H54 (cell line): ENCODE measurements around the gene LEMD1.
A peak's percentile ranks its signal among the peaks of the same experiment; 100 is the strongest.

Experiments used
- DNase-seq: peaks from one replicate; pipeline ENCODE4 v3.0.0; 2011; ENCODE audit warnings: low spot score, mixed read lengths; ENCODE audit not compliant: insufficient read length
- FAIRE-seq: peaks from 3 replicates; lab custom pipeline; 2011; peaks lifted over from hg19 to GRCh38; lab: Jason Lieb, UNC
- POLR2A ChIP-seq: IDR thresholded peaks from 2 replicates; pipeline ENCODE4 v1.6.1; 2011; ENCODE audit warnings: low read depth, mild to moderate bottlenecking, low read length

LEMD1 gene

DNA sequence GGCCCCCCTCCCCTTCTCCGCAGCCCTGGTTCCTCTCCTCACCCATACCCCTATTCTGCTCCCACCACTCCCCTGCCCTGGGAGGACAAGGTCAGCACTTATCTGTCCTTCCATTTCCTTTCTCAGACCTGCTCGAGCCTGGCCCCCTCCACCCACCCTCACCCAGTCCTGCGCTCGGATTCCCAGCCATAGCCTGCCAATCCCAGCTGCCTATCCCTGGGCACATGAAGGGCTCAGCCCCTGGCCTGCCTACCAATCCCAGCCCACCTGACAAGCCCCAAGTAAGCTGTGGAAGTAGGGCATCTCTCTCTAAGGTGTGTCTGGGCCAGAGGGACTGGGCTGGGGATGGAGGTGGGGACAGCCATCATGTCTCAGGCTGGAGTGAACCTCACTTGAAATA, 28.6 kb upstream of the LEMD1 start:
- FAIRE-seq (no peak), DNase-seq (no peak)
- no peak for TF ChIP-seq POLR2A

DNA sequence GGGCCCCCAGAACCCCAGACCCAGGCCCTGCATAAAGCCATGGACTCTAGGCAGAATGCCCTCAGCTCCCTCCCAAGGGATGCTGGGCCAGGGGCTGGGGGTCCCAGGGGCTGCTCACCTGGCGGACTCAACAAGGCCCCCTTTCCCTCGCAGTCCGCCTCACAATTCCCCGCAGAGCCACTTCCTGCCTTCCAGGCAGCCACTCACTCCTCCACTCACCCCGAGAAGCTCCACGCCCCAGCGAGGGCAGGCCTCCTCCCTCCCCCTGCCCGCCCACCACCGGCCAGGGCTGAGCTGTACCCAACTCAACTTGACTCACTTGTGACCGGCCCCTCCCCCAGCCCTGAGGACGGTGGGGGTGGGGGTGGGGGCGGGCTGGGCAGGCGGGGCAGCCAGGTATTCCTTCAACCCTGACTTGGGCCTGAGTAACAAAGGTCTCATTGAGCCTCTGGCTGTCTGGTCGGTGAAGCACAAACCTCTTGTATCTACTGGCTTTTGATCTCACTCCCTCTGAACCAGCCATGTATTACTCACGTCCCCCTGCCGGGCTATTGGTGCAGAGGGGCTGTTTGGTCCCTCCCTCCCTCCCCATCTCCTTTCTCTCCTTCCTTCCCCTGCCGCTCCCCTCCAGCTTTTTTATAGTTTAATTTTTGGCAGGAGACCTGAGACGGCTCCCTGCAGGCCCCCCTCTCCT, 28.0 kb upstream of the LEMD1 start:
- DNase-seq, result peak; percentile 96
- FAIRE-seq, result no peak
- TF ChIP-seq POLR2A, result peak; percentile 53

DNA sequence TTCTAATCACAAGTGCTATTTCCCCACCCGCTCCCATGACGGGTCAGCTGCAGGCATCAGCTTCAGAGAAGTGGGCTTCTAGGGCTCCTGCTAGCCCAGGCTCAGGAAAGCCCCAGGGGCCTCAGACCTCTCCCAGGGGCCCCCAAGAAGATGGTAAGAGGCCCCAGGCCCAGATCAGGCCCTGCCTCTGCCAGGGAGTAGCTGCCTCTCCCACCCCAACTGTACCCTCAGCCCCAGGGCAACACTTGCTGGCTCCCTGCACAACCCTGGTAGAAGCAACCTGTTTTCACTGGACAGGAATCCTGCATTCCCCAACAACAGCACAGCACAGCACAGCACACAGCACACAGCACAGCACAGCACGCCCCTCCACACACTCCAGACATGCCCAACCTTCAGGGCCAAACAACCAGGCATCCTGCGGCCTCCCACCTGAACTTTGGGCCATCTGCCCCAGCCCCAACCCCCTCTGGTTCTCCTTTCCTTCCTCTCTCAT, 27.4 kb upstream of the LEMD1 start:
- TF ChIP-seq POLR2A, result no peak
- no peak for FAIRE-seq

DNA sequence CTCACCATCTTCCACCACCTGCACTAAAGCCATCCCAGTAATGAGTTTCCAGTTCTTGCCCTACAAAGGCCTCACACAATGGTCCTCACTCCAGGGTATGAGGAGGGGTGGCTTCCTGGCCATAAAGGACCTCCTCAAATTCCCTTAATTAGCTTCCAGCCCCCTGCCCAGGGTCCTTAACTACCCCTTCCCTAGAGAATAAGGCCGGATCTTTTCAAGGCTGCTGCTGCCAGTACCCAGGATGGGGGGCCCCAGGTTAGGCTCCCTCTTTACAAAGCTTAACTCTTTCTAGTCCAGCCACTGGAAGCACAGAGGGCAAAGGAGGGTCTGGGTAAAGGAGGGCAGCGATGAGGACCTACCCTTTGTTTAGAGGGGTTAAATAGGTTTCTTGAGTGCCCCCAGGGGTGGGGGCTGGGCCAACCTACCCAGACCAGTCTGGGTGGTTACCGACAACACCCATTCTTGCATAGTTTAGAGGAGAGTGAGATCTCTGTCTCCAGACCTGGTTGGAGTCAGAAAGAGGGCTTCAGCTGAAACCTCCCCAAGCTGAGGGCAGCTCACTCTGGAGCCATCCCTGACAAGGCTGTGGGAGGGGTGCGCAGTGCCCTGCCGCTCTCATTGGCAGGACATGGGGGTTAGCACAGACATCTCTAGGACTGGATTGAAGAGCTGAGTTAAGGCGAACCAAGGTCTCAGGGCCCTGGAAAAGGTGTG, 26.8 kb upstream of the LEMD1 start:
- DNase-seq, result no peak
- FAIRE-seq, result no peak
- TF ChIP-seq POLR2A, result no peak

More for the DNA sequence above, 27.4 kb upstream of the LEMD1 start:
- DNase-seq, result no peak

DNA sequence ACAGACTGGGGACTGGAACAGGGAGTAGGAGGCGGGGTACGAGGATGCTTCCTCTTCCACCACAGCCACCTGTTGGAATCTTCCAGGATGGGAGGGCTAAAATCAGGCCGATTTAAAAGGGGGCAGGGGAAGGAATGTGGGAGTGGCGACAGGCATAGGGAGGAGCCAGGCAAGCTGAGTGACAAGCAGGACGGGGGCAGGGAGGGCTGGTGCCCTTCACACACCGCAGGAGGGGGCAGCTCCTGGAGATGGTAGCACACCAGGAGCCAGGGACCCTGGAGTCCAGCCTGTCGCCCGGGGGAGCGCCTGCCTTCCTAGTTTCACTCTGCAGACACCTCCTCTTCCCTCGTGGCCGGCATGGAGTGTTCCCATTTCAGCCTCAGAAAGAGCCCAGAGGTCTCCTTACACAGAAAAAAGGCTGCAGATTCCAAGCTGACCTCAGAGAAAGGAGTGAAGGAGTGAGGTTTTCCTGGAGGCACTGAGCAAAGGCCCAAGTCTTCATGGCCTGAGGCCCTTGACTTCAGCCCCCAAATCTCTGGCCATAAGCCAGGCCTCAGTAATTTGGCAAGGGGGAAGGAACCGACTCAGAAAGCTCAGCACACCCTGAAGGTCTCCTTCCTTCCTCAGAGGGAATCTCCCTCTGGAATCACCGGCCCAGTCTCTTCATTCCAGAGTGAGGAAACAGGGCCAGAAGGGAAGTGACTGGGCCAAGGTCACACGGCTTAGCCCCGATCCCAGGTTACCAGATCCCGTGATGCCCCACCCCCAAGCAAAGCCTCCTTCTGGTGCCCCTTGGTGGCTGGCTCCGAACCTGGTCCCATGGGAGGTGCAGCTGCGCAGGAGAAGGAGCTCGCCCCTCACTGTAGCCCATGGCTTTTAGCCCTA, 25.8 kb upstream of the LEMD1 start:
- DNase-seq, result no peak
- FAIRE-seq, result no peak
- no peak for TF ChIP-seq POLR2A

DNA sequence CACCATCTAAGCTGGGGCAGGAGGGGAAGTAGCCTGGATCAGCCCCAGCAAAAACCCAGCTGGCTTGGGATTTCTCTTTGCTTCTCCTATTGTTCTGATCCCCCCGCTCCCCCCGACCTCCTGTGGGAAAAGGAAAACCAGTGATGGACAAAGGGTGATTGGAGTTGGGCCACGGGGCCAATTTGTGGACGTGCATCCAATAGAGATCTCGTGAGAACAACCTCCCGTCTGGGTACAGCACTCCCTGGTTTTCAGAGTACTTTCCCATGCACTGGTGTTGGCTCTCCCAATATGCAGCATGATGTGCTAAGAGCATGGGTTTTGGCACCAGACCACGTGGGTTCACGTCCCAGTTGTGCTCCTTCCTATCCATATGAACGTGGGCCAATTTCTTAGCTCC, 25.0 kb upstream of the LEMD1 start:
- no peak for TF ChIP-seq POLR2A
- DNase-seq, result no peak
- FAIRE-seq, result no peak

DNA sequence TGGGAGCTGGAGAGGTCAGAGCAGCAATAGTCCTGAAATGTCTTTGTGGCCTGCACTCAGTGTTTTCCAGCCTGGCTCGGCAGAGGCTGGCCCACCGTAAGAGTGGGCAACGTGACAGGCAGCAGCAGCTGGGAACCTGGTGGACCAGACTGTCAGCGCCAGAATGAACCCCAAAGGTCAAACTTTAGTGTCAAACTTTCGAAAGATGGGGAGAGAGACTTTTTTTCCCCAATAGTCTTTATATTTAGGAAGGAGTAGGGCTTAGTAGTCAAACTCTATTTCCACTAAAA, 23.7 kb upstream of the LEMD1 start:
- no peak for DNase-seq
- FAIRE-seq, result no peak
- no peak for TF ChIP-seq POLR2A

DNA sequence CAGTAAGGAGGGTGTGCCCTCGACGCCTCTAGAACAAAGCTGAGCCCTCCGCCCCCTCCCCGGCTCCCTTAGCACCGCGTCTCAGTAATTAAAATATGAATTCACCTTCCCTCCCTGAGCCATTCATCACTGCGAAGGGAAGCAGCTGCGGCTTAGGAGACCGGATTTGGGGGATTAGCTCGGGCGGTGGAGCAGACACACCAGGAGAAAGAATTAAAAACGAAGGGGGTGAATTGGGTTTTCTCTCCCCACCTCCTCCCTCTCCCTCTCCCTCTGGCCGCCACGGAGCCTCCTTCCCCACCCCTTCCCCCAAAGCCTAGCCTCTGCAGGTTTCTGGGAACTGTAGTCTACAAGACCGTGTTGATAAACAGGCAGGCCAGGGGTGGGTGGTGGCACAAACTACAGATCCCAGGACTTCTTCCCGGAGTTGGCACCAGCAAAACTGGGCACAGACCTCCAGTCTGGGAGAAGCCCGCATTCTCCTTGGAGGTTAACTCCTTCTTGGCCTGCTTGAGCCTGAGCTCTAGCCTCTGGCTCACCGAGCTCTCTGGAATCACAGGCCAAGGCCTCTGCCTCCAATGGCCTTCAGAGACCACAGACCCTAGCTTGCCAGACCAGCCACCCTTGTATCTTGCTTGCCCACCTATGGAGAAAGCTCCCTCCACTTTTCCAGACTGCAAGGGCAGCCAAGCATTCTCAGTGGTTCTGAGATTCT, 23.2 kb upstream of the LEMD1 start:
- FAIRE-seq (no peak), DNase-seq (no peak)
- TF ChIP-seq POLR2A, result no peak

DNA sequence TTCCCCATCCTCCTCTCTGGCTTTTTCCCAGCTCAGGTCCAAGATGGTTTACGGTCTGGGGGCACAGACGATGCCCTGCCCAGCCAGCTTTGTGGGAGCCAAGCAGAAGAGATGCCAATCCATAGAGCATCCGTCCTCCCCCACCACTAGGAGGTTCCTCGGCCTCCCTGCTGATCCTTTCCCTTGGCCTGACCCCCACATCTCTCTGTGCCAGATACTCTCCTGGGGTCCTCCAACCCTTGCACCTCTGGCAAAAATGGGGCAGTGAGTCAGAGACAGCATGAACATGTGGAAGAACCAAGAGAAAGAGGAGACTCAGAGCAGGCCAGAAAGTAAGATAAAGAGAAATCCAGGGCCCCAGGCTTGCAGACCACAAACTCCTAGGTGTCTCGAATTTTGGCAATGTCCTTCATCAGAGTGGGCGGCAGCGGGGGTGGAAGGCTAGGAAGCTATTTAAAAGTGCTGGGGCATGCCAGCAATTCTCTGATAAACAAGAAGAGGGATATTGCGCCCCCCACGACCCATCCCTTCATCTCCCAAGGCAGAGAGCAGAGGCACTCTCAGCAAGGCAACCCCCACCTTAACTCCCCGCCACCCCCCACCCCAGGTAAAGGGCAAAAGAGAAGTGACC, 22.6 kb upstream of the LEMD1 start:
- no peak for TF ChIP-seq POLR2A
- FAIRE-seq, result no peak
- DNase-seq, result no peak

DNA sequence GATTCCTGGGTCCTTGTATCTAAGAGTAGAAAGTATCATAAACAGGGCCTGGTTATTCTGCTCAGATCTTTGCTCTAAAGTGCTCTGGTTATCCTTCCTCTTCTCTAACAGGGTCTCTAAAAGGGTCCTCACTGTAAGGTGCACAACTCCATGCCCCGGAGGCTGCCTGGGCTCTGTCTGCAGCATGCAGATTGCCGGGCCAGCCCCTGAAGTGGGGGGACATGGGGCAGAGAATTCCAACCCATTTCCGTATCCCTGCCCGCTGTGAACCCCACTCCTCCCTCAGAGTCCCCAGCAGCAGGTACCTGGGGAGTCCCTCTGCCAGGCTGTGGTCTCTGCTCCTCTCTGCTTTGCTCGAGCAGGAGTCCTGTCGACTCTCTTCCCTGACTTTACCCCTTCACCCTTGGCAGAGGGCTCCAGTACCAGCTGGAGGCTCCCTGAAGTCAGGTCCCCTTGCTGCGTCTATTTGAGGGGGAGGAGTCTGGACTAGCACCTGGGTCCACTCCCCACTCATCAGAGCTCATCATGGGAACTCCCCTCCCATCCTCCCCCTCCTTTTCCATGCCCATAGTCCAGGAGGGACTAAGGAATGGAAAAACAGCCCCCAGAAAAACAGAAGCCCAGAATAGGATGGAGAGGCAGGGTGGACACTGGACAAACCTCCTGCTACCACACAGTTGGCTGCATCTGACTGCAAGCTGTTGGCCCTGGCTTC, 21.9 kb upstream of the LEMD1 start:
- TF ChIP-seq POLR2A, result no peak
- FAIRE-seq (no peak), DNase-seq (no peak)

DNA sequence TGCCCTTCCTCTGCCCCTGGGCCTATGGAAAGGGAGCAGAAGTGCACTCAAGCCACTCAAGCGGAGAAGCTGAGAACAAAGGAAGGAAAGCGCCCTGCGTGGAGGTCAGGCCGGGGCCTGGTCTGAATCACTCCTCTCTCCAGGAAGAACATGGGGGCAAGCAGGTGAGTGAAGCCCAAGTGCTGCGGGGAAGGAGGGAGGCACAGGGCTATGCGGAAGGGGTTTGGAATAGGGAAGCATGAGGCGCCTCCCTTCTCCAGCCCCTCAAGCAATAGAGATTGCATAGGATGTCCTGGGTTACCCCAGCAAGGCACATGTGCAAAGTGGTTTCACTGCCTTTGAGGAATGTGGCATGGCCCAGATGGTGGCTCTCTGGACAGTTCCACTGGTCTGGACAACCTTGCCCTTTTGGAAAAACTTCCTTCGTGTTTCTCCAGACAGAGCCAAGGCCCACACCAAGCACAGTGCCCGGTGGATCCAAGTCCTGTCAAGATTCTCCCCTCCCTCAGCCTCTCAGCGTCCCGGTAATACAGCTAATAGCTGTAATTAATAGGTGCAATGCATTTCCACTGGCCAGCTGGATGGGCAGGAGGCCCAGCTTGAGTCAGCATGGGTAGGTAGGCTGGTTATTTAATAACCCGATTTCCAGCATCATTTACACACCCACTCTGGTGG, 20.3 kb upstream of the LEMD1 start:
- DNase-seq (no peak), FAIRE-seq (no peak)
- no peak for TF ChIP-seq POLR2A

DNA sequence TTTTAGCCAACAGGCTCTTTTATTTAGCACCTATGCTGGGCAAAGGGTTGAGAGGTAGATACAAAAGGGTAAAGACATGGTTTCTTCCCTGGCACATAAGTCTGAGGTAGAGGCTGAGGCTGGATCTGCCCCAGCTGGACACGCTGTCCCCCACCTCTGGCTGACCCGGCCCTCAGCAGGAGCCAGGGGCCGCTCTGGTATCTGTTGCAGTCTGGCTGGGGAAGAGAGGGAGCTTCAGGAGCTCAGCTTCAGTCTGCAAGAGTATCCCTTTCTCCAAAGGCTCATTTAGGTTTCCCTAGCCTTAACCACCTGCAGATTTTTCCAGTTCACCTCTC, 19.8 kb upstream of the LEMD1 start:
- FAIRE-seq, result no peak
- no peak for TF ChIP-seq POLR2A

DNA sequence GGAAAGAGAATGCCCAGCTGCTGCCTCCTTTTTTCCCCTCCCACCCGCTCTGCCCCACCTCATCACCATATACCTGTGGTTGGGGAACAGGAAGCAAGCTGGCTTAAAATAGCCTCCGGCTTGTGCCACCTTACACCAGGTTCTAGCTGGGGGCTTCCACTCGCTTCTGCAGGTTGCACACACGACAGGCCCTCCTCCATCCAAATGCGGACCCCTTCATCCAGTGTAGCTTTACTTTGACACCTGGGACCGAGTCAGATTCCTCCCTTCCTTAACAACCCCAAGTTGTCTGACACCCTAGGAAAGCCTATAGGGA, 19.4 kb upstream of the LEMD1 start:
- FAIRE-seq (no peak), DNase-seq (no peak)
- no peak for TF ChIP-seq POLR2A

More for the DNA sequence above, 19.8 kb upstream of the LEMD1 start:
- no peak for DNase-seq
